C4-2B (cell line): Measurements from ENCODE around the gene RNPEPL1.

Source experiments
- CTCF ChIP-seq: fragments of 450-650 bp; conservative IDR thresholded peaks from 2 replicates; pipeline ENCODE4 v1.5.1; 2017; ENCODE audit warnings: mild to moderate bottlenecking
- ZFX ChIP-seq: fragments of 450-650 bp; IDR thresholded peaks from 2 replicates; pipeline ENCODE4 v1.6.1; 2017

GRCh38 chr2:240579071-240579762 is 10.9 kb downstream of the RNPEPL1 start:
- TF ChIP-seq CTCF = no peak
- TF ChIP-seq ZFX = no peak
